Raji (cell line): ENCODE data around the gene PPP4R2.

ENCODE experiments used
- POLR2A ChIP-seq: IDR thresholded peaks from 2 replicates; pipeline ENCODE4 v1.6.1; 2011; ENCODE audit warnings: low read depth, low read length, control low read depth; ENCODE audit not compliant: insufficient read depth

Gene PPP4R2

GRCh38 chr3:73030073-73030597 lies 33.5 kb downstream of the PPP4R2 start:
- TF ChIP-seq POLR2A: no peak

DNA sequence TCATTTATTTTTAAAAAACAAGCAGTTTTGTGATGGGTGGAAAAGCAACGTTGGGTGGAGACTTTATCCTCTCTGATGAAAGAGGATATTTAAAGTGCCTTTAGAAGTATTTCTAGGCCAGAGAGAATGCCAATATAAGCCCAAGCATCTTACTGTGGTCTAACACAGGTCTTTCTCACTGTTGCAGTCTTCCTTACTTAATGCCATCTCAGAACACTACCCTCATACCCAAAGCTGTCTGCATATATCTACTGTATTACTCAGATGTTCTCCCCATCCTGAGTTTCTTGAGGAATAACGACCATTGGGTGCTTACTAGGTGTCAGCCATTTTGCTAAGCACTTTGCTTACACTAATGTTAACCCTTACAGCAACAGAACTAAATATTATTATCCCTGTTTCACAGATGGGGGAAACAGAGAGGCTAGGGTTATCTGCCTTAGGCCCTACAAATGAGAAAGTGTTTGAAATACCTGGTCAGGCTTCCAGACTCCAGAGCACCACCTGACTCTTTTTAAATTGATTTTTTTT lies 35.0 kb downstream of the PPP4R2 start:
- no peak for TF ChIP-seq POLR2A

GRCh38 chr3:73036694-73037591 lies 40.3 kb downstream of the PPP4R2 start:
- TF ChIP-seq POLR2A: no peak

GRCh38 chr3:73041537-73041936 lies 44.9 kb downstream of the PPP4R2 start:
- no peak for TF ChIP-seq POLR2A

DNA sequence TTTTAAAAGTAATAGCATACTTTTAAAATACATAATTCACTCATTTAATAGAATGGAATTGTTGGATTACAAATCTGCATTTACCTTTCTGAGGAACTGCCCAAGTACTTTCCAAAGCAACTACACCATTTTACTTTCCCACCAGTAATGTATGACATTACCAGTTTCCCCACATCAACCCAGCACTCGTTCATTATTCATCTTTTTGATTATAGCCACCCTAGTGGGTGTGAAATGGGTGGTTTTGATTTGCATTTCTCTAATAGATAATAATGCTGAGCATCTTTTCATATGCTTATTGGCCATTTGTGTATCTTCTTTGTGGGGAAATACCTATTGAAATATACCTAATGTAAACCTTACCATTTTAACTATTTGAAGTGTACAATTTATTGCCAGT lies 46.8 kb downstream of the PPP4R2 start:
- no peak for TF ChIP-seq POLR2A

- TF ChIP-seq POLR2A: no peak
These were observed 48.8 kb downstream of the PPP4R2 start for GRCh38 chr3:73045391-73045790.

GRCh38 chr3:73046195-73046594 lies 49.6 kb downstream of the PPP4R2 start:
- TF ChIP-seq POLR2A: no peak

DNA sequence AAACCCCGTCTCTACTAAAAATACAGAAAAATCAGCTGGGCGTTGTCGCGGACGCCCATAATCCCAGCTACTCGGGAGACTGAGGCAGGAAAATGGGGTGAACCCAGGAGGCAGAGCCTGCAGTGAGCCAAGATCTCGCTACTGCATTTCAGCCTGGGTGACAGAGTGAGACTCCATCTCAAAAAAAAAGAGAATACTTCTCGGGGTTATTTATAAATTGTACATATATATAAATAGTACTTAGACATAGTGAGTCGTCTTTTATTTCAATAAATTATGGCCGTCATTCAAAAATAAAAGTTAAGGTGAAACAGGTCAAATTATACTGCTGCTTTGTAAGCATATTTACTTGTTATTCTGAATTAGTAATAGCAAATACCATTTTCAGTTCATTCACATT lies 52.7 kb downstream of the PPP4R2 start:
- TF ChIP-seq POLR2A: no peak

DNA sequence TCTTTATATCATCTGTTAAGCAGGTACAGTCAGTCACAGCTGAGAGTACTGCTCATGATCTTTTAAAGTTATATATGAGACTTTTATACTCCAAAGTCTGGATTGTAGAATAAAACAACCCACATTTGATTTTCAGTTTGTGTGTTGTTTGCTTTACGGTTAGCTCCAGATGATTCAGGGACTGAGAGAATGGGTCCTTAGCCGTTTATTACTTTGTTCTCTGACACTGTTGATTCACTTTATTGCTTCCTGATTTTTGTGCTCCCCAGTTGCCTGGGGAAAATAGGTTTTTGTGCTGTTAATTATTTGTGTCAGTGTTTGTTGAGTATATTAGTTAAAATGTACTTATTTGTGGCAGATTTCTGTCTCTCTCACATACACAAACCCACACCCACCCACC lies 56.2 kb downstream of the PPP4R2 start:
- TF ChIP-seq POLR2A: no peak

DNA sequence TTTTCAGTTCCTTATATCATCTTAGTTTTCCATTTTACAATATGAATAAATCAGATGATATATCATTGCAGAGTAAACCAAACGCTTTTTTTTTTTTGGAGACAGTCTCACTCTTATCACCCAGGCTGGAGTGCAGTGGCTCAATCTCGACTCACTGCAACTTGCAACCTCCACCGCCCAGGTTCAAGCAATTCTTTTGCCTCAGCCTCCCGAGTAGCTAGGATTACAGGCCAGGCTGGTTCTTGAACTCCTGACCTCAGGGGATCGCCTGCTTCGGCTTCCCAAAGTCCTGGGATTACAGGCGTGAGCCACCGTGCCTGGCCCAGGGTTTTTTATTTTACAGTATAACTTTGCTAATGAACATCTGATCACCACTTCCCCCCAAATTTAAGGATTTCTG lies 59.0 kb downstream of the PPP4R2 start:
- no peak for TF ChIP-seq POLR2A

- no peak for TF ChIP-seq POLR2A
These were observed 59.6 kb downstream of the PPP4R2 start for GRCh38 chr3:73056014-73056844.

DNA sequence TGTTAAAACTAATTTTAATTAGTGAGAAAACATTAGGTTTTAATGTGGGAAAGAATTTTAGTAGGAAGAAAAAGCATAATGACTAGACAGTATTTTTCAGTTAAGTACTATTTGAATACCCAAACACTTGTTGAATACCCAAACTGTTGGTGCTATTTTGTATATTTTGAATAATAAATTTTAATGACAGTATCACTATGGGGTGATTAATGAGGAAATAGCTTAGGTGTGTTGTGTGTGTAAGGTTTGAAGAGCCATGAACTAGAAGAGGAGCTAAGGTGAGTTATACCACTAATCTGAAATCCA lies 60.2 kb downstream of the PPP4R2 start:
- no peak for TF ChIP-seq POLR2A

GRCh38 chr3:73060302-73060723 lies 63.7 kb downstream of the PPP4R2 start:
- no peak for TF ChIP-seq POLR2A

DNA sequence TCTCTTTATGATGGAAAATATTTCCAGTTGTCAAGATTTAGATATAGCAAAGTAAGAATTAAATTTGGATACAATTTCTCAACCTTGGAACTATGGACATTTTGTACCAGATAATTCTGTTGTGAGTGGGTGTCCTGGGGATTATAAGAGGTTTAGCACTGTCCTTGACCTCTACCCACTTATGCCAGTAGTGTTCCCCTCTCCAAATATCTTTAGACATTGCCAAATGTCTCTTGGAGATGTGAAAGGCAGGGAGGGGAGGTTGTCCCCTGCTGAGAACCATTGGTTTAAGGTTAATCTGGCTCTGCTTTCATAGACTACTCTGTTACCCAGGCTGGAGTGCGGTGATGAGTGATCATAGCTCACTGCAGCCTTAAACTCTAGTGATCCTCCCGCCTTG lies 64.8 kb downstream of the PPP4R2 start, which contains the start of gene EBLN2:
Gene EBLN2 (plus strand): TSS at position 244 of the 400 bp plus-strand sequence. CDS start 423 bp downstream, outside the sequence.
- no peak for TF ChIP-seq POLR2A

DNA sequence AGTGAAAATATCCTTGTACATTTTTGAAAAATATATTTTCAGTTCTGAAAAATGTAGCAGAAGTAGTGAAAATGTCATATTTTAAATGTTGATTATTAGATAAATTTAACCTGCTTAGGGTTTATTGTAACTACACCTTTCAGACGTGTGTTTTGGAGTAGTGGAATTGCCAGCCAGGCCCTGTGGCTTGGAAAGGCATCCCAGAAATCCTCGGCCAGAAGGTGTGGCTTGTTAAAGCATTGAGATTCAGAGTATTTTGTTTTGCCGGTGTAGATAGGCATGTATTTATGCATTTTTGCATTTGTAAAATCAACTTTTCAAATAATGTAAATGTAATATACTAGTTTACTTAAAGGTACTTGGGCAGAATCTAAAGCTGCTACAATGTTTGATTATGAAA lies 71.8 kb downstream of the PPP4R2 start:
- TF ChIP-seq POLR2A: no peak
